HepG2 (cell line): Measurements from ENCODE around the gene CACNA1D. TPM values are rescaled to one million over a fixed set of nuclear protein-coding genes. Genes with fewer than 3 reads are reported as not detected.

Experiments
- ATAC-seq: fragments of 200-7000 bp; cut with Tn5 transposase; 3 replicates; pipeline ENCODE4 v1.9.1; 2020; ENCODE audit warnings: mild to moderate bottlenecking, moderate library complexity
- BruUV-seq: library from RNA; stranded (reverse); fragments of 400-500 nt; replicated peaks from 2 replicates; lab custom pipeline; 2021; lab: Mats Ljungman, UMichigan
- CTCF ChIA-PET: fragments of 300-600 bp; formaldehyde crosslinking; extraction: SDS; loops from one replicate; lab custom pipeline; 2021; ENCODE audit warnings: low total read pairs, inconsistent platforms, low intra/inter-chr PET ratio; lab: Yijun Ruan, JAX
- POLR2A ChIA-PET: fragments of 350-600 bp; sonication (Branson Sonifier 250); formaldehyde crosslinking; loops from one replicate; lab custom pipeline; 2020; ENCODE audit warnings: antibody characterized with exemption, inconsistent platforms; lab: Yijun Ruan, JAX
- DNase-seq: peaks from one replicate; pipeline ENCODE4 v3.0.0-alpha.2; 2015; ENCODE audit warnings: low spot score
- FAIRE-seq: peaks from 3 replicates; lab custom pipeline; 2011; peaks lifted over from hg19 to GRCh38; lab: Jason Lieb, UNC
- H2AFZ ChIP-seq: one replicate; pipeline ENCODE4 v1.6.1; 2011; ENCODE audit warnings: low read length, inconsistent platforms
- H3K27ac ChIP-seq: fragments of 300-600 bp; 3 replicates; pipeline ENCODE4 v1.8.0; 2011; ENCODE audit warnings: mixed run types, mild to moderate bottlenecking, mixed read lengths, low read length, inconsistent platforms; ENCODE audit not compliant: insufficient read depth; ENCODE audit errors: extremely low read length
- H3K27me3 ChIP-seq, 2 experiments: fragments of 200-600 bp in 1 of 2; 2 replicates in 1 of 2; 3 replicates in 1 of 2; pipeline versions ENCODE4 v1.6.0 to v1.8.0; 2011; ENCODE audit warnings: low read length in 2 of 2, mild to moderate bottlenecking in 2 of 2, moderate library complexity in 2 of 2, inconsistent platforms in 1 of 2; ENCODE audit not compliant: insufficient read depth in 2 of 2, control insufficient read depth in 1 of 2
- H3K36me3 ChIP-seq, 2 experiments: fragments of 200-600 bp in 1 of 2; replicated peaks in 1 of 2; 2 replicates in 1 of 2; 3 replicates in 1 of 2; pipeline versions ENCODE4 v1.5.1 to v1.8.0; 2011; ENCODE audit warnings: low read length in 2 of 2, inconsistent platforms in 1 of 2; ENCODE audit not compliant: insufficient read depth in 2 of 2, control insufficient read depth in 1 of 2
- H3K4me1 ChIP-seq: 2 replicates; pipeline ENCODE4 v1.5.1; 2012; ENCODE audit warnings: low read length, inconsistent platforms; ENCODE audit not compliant: insufficient read depth
- H3K4me2 ChIP-seq: 2 replicates; pipeline ENCODE4 v1.6.0; 2011; ENCODE audit warnings: low read depth, low read length, inconsistent platforms
- H3K4me3 ChIP-seq, 3 experiments: fragments of 200-600 bp in 1 of 3; sonication (generic), shearing (Covaris generic) in 1 of 3; replicated peaks in 1 of 3; 2 replicates each; pipeline ENCODE4 v1.5.1; 2011 to 2016; ENCODE audit warnings: low read length in 3 of 3, inconsistent platforms in 2 of 3, low read depth in 2 of 3, mild to moderate bottlenecking in 2 of 3, control low read depth in 1 of 3, mixed read lengths in 1 of 3; ENCODE audit not compliant: insufficient read depth in 1 of 3
- H3K79me2 ChIP-seq: one replicate; pipeline ENCODE4 v1.6.1; 2011; ENCODE audit warnings: low read length, inconsistent platforms; ENCODE audit not compliant: insufficient read depth
- H3K9ac ChIP-seq: 2 replicates; pipeline ENCODE4 v1.6.0; 2011; ENCODE audit warnings: mild to moderate bottlenecking, low read depth, low read length, inconsistent platforms; ENCODE audit not compliant: insufficient read depth
- H3K9me3 ChIP-seq: 2 replicates; pipeline ENCODE4 v1.5.1; 2012; ENCODE audit warnings: mild to moderate bottlenecking, low read length
- H4K20me1 ChIP-seq: 2 replicates; pipeline ENCODE4 v1.6.0; 2011; ENCODE audit warnings: inconsistent platforms, mild to moderate bottlenecking, low read length, moderate library complexity; ENCODE audit not compliant: insufficient read depth
- ETV5 ChIP-seq: IDR thresholded peaks from 2 replicates; pipeline ENCODE4 v1.6.1; 2018; ENCODE audit warnings: missing biosample characterization, missing genetic modification reagents, inconsistent platforms, borderline replicate concordance
- TRIM22 ChIP-seq: fragments of 450-650 bp; IDR thresholded peaks from 2 replicates; pipeline ENCODE4 v1.6.1; 2017
- ZNF281 ChIP-seq: sonication (generic); formaldehyde crosslinking; IDR thresholded peaks from 2 replicates; pipeline ENCODE4 v1.4.0; 2020; ENCODE audit warnings: missing genetic modification reagents, borderline replicate concordance
- WGBS: methylation state at CpG from one replicate; pipeline ENCODE4 v1.1.6; 2017; ENCODE audit warnings: low lambda C conversion rate; 5-methylcytosine and 5-hydroxymethylcytosine counted together
- in situ Hi-C: cut with HindIII; loops from 2 replicates; pipeline ENCODE4 v1.10.0; 2017; ENCODE audit warnings: low pct_unique_long_range_greater_than_20kb; ENCODE audit not compliant: extremely low pct_ligation_motif_present
- intact Hi-C: fragments of 100-400 bp; cut with micrococcal nuclease; formaldehyde crosslinking; loops from one replicate; pipeline ENCODE4 v1.10.0; 2022; ENCODE audit not compliant: unreplicated experiment
- polyA plus RNA-seq, 8 experiments: library from polyadenylated mRNA; depleted of rRNA in 3 of 8; stranded (reverse) in 7 of 8; unstranded in 1 of 8; fragments of >200 nt; fragmentation: Illumina TruSeq in 4 of 8; extraction: Trizol in 4 of 8; gene quantifications; 2 replicates each; pipeline versions ENCODE4 v1.2.1 to v1.2.3, GENCODE V29; 2011 to 2016; ENCODE audit warnings: low read depth in 4 of 8, missing spikeins in 1 of 8, mixed read lengths in 1 of 8; ENCODE audit not compliant: insufficient read depth in 1 of 8
- total RNA-seq, 5 experiments: library from RNA; depleted of rRNA; stranded (reverse); fragments of >200 nt; fragmentation: Illumina TruSeq; extraction: Trizol; gene quantifications; 2 replicates each; pipeline ENCODE4 v1.2.3, GENCODE V29; 2016; ENCODE audit warnings: low read depth in 1 of 5

CACNA1D gene
- total and polyA plus RNA-seq, 2 of the 13 experiments (the other 11 are each of a cell fraction or from before 2014, with no cell fraction given): 0.26 to 0.38 TPM

- ATAC-seq: peak; percentile 7; the same call in 2 of the 3 replicates
- FAIRE-seq: no peak
- 92% methylated on average over 10 of the region's 10 CpGs for WGBS
- H3K27ac ChIP-seq: no peak overlapping the region
- no peak overlapping the region for H3K4me3 ChIP-seq
- ChIA-PET POLR2A (interaction anchor here (1.4 to 1.7 kb wide), 2 partner anchors 17 to 21 kb away, joined by 3 to 5 read pairs; no protein-coding TSS in a partner anchor), CTCF (no interaction called here)
- TF ChIP-seq ZNF281 (CRISPR knock-in tag): peak; percentile 38; the same call in 1 of the 2 replicates
- no peak for TF ChIP-seq ETV5 (CRISPR knock-in tag)
- no TSS peak for BruUV-seq
- H3K9me3 ChIP-seq: no peaks in the 10 kb centered on the region
- H3K4me2 ChIP-seq: no peak overlapping the region
- no peak overlapping the region for H3K9ac ChIP-seq
- H2AFZ ChIP-seq: no peak overlapping the region
- in situ Hi-C loops: no loop called here
- H3K79me2 ChIP-seq: peaks cover 52% of the 10 kb centered on the region
- no peak for DNase-seq
- H3K36me3 ChIP-seq: peaks cover 44 to 98% of the 10 kb centered on the region in 2 experiments
- peaks cover 56% of the 10 kb centered on the region for H4K20me1 ChIP-seq
- intact Hi-C loops: no loop called here
- peaks cover 77% of the 10 kb centered on the region for H3K4me1 ChIP-seq
- no peaks in the 10 kb centered on the region for H3K27me3 ChIP-seq
Measured at GRCh38 chr3:53823956-53824657, 329.7 kb downstream of the CACNA1D start.

GRCh38 chr3:53824795-53825194 lies 330.4 kb downstream of the CACNA1D start:
- Histone ChIP-seq H3K4me2 (no peak overlapping the region), H4K20me1 (peaks cover 61% of the 10 kb centered on the region), H2AFZ (no peak overlapping the region), H3K27ac (no peak overlapping the region), H3K9me3 (no peaks in the 10 kb centered on the region), H3K27me3 (no peaks in the 10 kb centered on the region), H3K36me3 (peaks cover 42 to 97% of the 10 kb centered on the region in 2 experiments), H3K4me3 (no peak overlapping the region), H3K9ac (no peak overlapping the region), H3K4me1 (peaks cover 77% of the 10 kb centered on the region), H3K79me2 (peaks cover 59% of the 10 kb centered on the region)
- ATAC-seq (no peak), DNase-seq (no peak), FAIRE-seq (no peak)
- WGBS: 100% methylated on average over 4 of the region's 4 CpGs
- intact Hi-C loops (no loop called here), in situ Hi-C loops (no loop called here)
- ChIA-PET POLR2A (interaction anchor here (1.4 to 1.7 kb wide), 2 partner anchors 17 to 20 kb away, joined by 3 to 5 read pairs; no protein-coding TSS in a partner anchor), CTCF (no interaction called here)
- TF ChIP-seq TRIM22 (no peak), ETV5 (CRISPR knock-in tag) (no peak)
- no TSS peak for BruUV-seq
